SK-N-SH treated with all-trans-retinoic acid at 6 μM for 48 hours (cell line): ENCODE data around the gene EHD4.

Source experiments
- CSRNP3 ChIP-seq: fragments of 250-450 bp; sonication (Bioruptor Pico); IDR thresholded peaks from 2 replicates; pipeline ENCODE4 v1.5.1; 2021; ENCODE audit warnings: mild to moderate bottlenecking, moderate library complexity
- ISL1 ChIP-seq: fragments of 250-450 bp; sonication (Bioruptor Pico); IDR thresholded peaks from 2 replicates; pipeline ENCODE4 v2.1.2; 2022; ENCODE audit warnings: mild to moderate bottlenecking, moderate library complexity
- OSR1 ChIP-seq: fragments of 250-450 bp; sonication (Bioruptor Pico); IDR thresholded peaks from 2 replicates; pipeline ENCODE4 v1.8.0; 2022; ENCODE audit warnings: moderate library complexity, mild to moderate bottlenecking, inconsistent platforms
- PPARA ChIP-seq: fragments of 250-450 bp; sonication (Bioruptor Pico); IDR thresholded peaks from 2 replicates; pipeline ENCODE4 v1.5.0; 2020; ENCODE audit warnings: mild to moderate bottlenecking, borderline replicate concordance
- TCF4 ChIP-seq: fragments of 250-450 bp; sonication (Bioruptor Pico); IDR thresholded peaks from 2 replicates; pipeline ENCODE4 v1.8.0; 2021; ENCODE audit warnings: mild to moderate bottlenecking, moderate library complexity, borderline replicate concordance
- ZC3H10 ChIP-seq: fragments of 250-450 bp; sonication (Bioruptor Pico); IDR thresholded peaks from 2 replicates; pipeline ENCODE4 v1.5.1; 2021; ENCODE audit warnings: mild to moderate bottlenecking, moderate library complexity
- ZFP3 ChIP-seq: fragments of 250-450 bp; sonication (Bioruptor Pico); IDR thresholded peaks from 2 replicates; pipeline ENCODE4 v1.5.0; 2020; ENCODE audit warnings: mild to moderate bottlenecking, moderate library complexity
- ZNF8 ChIP-seq: fragments of 450-650 bp; formaldehyde crosslinking; IDR thresholded peaks from 2 replicates; pipeline ENCODE4 v1.5.0; 2020; ENCODE audit warnings: mild to moderate bottlenecking, moderate library complexity
- TF ChIP-seq, protein P1 (sequence below): fragments of 250-450 bp; sonication (Bioruptor Pico); IDR thresholded peaks from 2 replicates; pipeline ENCODE4 v1.8.0; 2020; ENCODE audit warnings: mild to moderate bottlenecking, moderate library complexity, borderline replicate concordance

DNA sequence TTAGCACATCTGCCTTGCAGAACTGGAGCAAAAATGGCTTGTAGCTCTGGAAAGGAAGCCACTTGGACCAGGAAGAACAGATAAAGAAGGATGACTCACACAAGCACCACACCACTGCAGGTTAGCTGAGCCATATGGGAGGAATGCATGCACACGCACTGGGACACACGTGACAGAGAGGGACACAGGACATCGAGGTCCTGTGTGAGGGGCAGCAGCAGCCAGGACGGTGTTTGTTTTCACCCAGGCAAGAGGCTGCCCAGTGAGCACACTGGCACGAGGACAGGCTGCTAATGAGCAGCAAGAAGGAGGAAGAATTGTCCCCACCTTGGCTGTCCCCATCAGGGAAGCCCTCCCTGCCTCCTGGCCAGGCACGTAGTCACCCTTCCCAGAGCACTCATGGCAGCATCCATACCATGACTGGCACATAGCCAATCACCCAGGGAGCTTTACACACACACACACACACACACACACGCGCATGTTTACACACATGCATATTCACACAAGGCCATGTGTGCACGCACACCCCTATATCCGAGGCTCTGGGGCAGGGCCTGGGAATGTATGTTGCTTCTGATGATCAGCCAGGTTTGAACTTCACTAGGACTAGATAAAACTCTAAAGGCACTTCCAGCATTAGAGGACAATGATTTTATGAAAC, 54.5 kb downstream of the EHD4 start:
- TF ChIP-seq CSRNP3 (CRISPR knock-in tag), result no peak
- no peak for TF ChIP-seq PPARA (CRISPR knock-in tag)
- TF ChIP-seq, protein P1, sequence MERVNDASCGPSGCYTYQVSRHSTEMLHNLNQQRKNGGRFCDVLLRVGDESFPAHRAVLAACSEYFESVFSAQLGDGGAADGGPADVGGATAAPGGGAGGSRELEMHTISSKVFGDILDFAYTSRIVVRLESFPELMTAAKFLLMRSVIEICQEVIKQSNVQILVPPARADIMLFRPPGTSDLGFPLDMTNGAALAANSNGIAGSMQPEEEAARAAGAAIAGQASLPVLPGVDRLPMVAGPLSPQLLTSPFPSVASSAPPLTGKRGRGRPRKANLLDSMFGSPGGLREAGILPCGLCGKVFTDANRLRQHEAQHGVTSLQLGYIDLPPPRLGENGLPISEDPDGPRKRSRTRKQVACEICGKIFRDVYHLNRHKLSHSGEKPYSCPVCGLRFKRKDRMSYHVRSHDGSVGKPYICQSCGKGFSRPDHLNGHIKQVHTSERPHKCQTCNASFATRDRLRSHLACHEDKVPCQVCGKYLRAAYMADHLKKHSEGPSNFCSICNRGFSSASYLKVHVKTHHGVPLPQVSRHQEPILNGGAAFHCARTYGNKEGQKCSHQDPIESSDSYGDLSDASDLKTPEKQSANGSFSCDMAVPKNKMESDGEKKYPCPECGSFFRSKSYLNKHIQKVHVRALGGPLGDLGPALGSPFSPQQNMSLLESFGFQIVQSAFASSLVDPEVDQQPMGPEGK, result no peak
- TF ChIP-seq OSR1 (CRISPR knock-in tag), result no peak
- TF ChIP-seq ZC3H10 (CRISPR knock-in tag), result no peak
- TF ChIP-seq ZFP3 (CRISPR knock-in tag), result no peak
- no peak for TF ChIP-seq ISL1
- no peak for TF ChIP-seq ZNF8 (CRISPR knock-in tag)
- TF ChIP-seq TCF4 (CRISPR knock-in tag), result no peak
